Measurements from ENCODE around the gene GPR158.

Gene GPR158

DNA sequence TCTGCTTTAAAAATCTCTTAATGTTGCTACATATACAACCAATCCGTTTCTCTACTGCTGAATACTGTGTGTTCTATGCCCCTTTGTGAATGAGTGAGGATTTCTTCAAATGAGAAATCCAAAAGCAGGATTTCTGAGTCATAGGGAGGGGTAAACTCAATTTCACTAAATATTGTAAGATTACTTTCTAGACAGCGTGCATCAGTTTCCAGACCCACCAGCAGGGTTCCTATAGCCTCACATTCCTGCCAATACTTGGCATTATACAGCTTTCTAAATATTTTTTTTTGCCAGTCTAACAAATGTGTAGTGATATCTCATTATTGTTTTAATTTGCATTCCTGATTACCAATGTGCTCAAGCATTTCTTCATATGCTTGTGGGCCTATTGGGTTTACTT, 35.5 kb downstream of the GPR158 start:
- TF ChIP-seq NFIC (IDR thresholded peaks at IDR 0.05) (no peak), TEAD4 (IDR thresholded peaks at IDR 0.05) (no peak), ZBTB7A (IDR thresholded peaks at IDR 0.05; ENCODE audit: low read depth) (no peak), EP300 (IDR thresholded peaks at IDR 0.05; ENCODE audit: borderline replicate concordance) (no peak), RAD21 (IDR thresholded peaks at IDR 0.05; ENCODE audit: low read depth) (no peak), TCF12 (IDR thresholded peaks at IDR 0.05; ENCODE audit: low read depth) (no peak), YY1 (IDR thresholded peaks at IDR 0.05; ENCODE audit: low read depth) (no peak), FOXM1 (IDR thresholded peaks at IDR 0.05; ENCODE audit: borderline replicate concordance, low read depth) (no peak), EGR1 (IDR thresholded peaks at IDR 0.05) (no peak), CREB1 (IDR thresholded peaks at IDR 0.05; ENCODE audit: low read depth) (no peak), TAF1 (IDR thresholded peaks at IDR 0.05; ENCODE audit: low read depth) (no peak)
- TF ChIP-seq, protein P1, sequence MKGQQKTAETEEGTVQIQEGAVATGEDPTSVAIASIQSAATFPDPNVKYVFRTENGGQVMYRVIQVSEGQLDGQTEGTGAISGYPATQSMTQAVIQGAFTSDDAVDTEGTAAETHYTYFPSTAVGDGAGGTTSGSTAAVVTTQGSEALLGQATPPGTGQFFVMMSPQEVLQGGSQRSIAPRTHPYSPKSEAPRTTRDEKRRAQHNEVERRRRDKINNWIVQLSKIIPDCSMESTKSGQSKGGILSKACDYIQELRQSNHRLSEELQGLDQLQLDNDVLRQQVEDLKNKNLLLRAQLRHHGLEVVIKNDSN (IDR thresholded peaks at IDR 0.05), result no peak
- TF ChIP-seq, protein P2, sequence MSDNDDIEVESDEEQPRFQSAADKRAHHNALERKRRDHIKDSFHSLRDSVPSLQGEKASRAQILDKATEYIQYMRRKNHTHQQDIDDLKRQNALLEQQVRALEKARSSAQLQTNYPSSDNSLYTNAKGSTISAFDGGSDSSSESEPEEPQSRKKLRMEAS (IDR thresholded peaks at IDR 0.05), result no peak
- TF ChIP-seq, protein P3, sequence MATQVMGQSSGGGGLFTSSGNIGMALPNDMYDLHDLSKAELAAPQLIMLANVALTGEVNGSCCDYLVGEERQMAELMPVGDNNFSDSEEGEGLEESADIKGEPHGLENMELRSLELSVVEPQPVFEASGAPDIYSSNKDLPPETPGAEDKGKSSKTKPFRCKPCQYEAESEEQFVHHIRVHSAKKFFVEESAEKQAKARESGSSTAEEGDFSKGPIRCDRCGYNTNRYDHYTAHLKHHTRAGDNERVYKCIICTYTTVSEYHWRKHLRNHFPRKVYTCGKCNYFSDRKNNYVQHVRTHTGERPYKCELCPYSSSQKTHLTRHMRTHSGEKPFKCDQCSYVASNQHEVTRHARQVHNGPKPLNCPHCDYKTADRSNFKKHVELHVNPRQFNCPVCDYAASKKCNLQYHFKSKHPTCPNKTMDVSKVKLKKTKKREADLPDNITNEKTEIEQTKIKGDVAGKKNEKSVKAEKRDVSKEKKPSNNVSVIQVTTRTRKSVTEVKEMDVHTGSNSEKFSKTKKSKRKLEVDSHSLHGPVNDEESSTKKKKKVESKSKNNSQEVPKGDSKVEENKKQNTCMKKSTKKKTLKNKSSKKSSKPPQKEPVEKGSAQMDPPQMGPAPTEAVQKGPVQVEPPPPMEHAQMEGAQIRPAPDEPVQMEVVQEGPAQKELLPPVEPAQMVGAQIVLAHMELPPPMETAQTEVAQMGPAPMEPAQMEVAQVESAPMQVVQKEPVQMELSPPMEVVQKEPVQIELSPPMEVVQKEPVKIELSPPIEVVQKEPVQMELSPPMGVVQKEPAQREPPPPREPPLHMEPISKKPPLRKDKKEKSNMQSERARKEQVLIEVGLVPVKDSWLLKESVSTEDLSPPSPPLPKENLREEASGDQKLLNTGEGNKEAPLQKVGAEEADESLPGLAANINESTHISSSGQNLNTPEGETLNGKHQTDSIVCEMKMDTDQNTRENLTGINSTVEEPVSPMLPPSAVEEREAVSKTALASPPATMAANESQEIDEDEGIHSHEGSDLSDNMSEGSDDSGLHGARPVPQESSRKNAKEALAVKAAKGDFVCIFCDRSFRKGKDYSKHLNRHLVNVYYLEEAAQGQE (IDR thresholded peaks at IDR 0.05; ENCODE audit: low read depth), result no peak

DNA sequence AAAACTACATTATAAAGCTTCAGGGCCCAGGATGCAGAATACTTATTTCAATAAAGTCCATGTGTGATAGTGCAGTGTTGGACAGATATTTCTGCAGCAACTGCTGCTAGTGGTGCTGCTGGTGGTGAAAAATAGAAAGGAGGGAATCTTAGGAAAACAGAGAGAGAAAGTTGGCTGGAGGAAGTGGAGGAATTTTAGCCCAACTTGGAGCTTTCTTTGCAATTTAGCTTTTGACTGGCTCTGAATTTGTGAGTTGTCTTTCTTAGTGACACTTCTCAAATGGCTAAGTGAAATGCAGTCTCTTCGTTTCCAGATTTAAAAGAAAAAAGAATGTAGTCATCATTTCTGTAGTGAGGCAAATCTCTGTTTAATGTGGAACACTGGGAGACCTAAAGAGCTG, 45.4 kb downstream of the GPR158 start:
- TF ChIP-seq ZBTB7A (IDR thresholded peaks at IDR 0.05; ENCODE audit: low read depth), result no peak
- no peak for TF ChIP-seq TEAD4 (IDR thresholded peaks at IDR 0.05)
- no peak for TF ChIP-seq EP300 (IDR thresholded peaks at IDR 0.05; ENCODE audit: borderline replicate concordance)
- TF ChIP-seq FOXM1 (IDR thresholded peaks at IDR 0.05; ENCODE audit: borderline replicate concordance, low read depth), result no peak
- TF ChIP-seq, protein P1 (IDR thresholded peaks at IDR 0.05), result no peak
- no peak for TF ChIP-seq NFIC (IDR thresholded peaks at IDR 0.05)
- no peak for TF ChIP-seq CREB1 (IDR thresholded peaks at IDR 0.05; ENCODE audit: low read depth)
- TF ChIP-seq EGR1 (IDR thresholded peaks at IDR 0.05), result no peak
- TF ChIP-seq TAF1 (IDR thresholded peaks at IDR 0.05; ENCODE audit: low read depth), result no peak
- TF ChIP-seq, protein P3 (IDR thresholded peaks at IDR 0.05; ENCODE audit: low read depth), result no peak

DNA sequence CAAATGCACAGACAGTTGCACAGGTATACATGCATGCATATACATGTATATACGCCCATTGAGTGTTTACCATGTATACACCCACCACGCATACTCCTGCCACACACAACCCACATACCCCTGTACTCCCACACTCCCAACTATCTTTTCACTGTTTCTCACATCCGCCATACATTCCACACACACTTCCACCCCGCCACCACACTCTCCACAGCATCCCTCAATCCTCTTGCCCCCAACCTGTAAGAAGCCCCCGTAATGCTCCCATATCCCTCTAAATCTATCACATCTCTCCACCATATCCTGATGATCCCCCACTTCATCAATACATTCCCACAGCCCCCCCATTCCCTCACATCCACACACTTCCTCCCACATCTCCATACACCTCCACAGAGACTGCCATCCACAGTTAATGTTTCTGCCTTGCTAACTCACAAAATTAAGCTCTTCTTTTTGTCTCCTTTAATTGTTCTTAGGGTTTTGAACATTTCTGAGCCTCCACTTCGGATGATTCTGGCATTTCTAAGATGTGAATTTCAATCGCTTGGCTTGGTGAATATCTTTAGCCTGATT, 47.4 kb downstream of the GPR158 start:
- no peak for TF ChIP-seq TEAD4 (IDR thresholded peaks at IDR 0.05)
- no peak for TF ChIP-seq ZBTB7A (IDR thresholded peaks at IDR 0.05; ENCODE audit: low read depth)
- no peak for TF ChIP-seq CREB1 (IDR thresholded peaks at IDR 0.05; ENCODE audit: low read depth)
- no peak for TF ChIP-seq TCF12 (IDR thresholded peaks at IDR 0.05; ENCODE audit: low read depth)
- TF ChIP-seq, protein P1 (IDR thresholded peaks at IDR 0.05), result no peak
- no peak for TF ChIP-seq EGR1 (IDR thresholded peaks at IDR 0.05)
- no peak for TF ChIP-seq NFIC (IDR thresholded peaks at IDR 0.05)
- no peak for TF ChIP-seq TAF1 (IDR thresholded peaks at IDR 0.05; ENCODE audit: low read depth)
- TF ChIP-seq CEBPB (IDR thresholded peaks at IDR 0.05), result no peak
- TF ChIP-seq, protein P2 (IDR thresholded peaks at IDR 0.05), result no peak
- TF ChIP-seq EP300 (IDR thresholded peaks at IDR 0.05; ENCODE audit: borderline replicate concordance), result no peak
- TF ChIP-seq RAD21 (IDR thresholded peaks at IDR 0.05; ENCODE audit: low read depth), result no peak
- no peak for TF ChIP-seq YY1 (IDR thresholded peaks at IDR 0.05; ENCODE audit: low read depth)
- TF ChIP-seq, protein P3 (IDR thresholded peaks at IDR 0.05; ENCODE audit: low read depth), result no peak
- TF ChIP-seq FOXM1 (IDR thresholded peaks at IDR 0.05; ENCODE audit: borderline replicate concordance, low read depth), result no peak
